GM19193 (cell line): Measurements from ENCODE around the gene PSEN1.

ENCODE experiments used
- POLR2A ChIP-seq: IDR thresholded peaks from 4 replicates; pipeline ENCODE4 v1.6.1; 2011; ENCODE audit not compliant: insufficient read depth, insufficient read length; ENCODE audit errors: extremely low read depth

Gene PSEN1

DNA sequence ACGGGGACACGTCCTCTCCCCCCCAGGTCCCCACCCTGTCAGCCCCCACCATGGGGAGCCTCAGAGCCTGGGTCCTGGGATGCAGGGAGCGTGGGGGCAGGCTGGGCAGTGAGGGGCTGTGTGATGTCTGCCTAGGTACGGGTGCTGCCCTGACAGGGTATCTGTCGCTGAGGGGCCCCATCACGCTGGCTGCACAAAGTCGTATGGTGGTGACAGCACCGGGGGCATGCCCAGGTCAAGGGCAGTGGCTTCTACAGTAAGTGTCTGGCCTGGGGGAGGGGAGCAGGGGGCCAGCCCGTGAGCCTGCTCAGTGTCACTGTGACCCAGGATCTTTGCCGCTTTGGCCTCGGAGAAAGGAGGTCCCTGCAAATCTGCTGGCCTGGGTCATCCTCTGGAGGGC, 124.3 kb downstream of the PSEN1 start:
- no peak for TF ChIP-seq POLR2A

DNA sequence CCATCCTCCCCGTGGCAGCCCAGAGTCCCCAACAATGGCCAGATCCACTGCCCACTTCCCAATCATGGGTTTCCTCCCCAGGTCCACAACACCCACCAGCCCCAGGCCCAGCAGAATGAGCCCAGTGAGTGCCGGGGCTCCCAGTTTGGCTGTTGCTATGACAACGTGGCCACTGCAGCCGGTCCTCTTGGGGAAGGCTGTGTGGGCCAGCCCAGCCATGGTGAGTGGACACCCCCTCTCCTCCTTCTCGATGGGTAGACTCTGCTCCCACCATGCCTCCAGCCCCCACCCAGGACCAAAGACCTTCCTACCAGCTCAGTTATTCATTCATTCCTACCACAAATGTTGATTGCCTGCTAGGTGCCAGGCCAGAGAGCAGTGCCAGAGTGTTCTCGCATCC, 124.8 kb downstream of the PSEN1 start:
- TF ChIP-seq POLR2A = no peak

DNA sequence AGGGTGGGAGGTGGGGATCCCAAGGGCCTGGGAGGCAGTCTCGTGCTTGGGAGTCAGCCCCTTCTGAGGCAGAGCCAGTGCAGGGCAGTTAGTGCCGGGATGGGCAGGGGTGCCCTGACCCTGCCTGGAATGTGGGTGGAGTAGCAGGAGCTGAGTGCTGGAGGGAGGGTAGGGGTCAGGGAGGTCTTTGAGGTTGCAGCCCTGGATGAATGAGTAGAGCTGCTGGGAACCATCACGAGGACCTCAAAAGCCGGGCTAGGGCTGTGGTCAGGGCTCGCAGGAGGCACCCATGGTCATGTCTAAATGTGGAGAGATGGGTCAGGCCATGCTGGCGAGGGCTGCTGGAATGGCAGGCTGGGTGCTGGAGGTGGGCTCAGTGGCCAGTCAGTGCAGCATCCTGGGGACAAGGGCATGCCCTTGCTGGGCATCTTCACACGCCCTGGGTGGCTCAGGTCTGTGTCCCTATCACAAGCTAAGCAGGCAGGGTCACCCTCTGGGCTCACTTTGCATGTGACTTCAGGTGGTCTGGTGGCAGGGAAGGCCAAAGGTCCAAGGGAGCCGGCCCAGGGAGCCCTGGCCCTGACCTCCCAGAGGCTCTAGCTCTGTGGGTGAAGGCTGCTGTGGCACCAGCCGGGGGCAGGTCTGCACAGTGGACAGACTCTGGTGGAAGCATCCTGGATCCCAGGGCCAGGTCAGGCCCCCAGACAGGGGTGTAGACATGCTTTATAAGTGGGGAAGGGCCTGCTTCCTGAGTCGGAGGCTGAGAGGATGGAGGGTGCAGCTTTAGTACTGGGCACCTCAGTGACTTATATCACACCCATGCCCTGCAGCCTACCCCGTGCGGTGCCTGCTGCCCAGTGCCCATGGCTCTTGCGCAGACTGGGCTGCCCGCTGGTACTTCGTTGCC, 125.5 kb downstream of the PSEN1 start:
- TF ChIP-seq POLR2A = no peak

DNA sequence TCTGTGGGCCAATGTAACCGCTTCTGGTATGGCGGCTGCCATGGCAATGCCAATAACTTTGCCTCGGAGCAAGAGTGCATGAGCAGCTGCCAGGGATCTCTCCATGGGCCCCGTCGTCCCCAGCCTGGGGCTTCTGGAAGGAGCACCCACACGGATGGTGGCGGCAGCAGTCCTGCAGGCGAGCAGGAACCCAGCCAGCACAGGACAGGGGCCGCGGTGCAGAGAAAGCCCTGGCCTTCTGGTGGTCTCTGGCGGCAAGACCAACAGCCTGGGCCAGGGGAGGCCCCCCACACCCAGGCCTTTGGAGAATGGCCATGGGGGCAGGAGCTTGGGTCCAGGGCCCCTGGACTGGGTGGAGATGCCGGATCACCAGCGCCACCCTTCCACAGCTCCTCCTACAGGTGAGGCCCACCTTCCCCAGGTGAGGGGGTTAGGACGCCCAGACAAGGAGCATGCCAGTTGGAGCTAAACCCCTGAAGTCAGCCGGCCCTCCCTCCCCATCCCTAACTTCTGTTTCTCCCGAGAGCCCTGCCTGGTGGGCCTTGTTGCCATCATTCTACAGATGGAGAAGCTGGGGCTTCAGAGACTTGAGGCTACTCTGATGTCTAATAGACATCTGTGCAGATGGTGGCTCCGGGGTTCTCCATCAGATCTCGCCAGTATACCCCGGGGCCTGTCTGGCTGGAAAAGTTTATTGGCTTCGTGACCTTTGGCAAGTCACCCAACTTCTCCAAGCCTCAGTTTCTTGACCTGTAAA, 126.3 kb downstream of the PSEN1 start:
- no peak for TF ChIP-seq POLR2A

DNA sequence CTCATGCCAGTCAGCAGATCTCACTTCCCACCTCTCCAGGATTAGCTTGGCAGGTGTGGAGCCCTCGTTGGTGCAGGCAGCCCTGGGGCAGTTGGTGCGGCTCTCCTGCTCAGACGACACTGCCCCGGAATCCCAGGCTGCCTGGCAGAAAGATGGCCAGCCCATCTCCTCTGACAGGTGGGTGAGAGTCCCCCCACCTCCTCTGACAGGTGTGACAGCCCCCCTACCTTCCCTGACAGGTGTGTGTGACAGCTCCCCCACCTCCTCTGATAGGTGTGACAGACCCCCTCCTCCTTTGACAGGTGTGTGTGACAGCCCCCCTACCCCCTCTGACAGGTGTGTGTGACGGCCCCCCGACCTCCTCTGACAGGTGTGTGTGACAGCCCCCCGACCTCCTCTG, 127.3 kb downstream of the PSEN1 start:
- no peak for TF ChIP-seq POLR2A

DNA sequence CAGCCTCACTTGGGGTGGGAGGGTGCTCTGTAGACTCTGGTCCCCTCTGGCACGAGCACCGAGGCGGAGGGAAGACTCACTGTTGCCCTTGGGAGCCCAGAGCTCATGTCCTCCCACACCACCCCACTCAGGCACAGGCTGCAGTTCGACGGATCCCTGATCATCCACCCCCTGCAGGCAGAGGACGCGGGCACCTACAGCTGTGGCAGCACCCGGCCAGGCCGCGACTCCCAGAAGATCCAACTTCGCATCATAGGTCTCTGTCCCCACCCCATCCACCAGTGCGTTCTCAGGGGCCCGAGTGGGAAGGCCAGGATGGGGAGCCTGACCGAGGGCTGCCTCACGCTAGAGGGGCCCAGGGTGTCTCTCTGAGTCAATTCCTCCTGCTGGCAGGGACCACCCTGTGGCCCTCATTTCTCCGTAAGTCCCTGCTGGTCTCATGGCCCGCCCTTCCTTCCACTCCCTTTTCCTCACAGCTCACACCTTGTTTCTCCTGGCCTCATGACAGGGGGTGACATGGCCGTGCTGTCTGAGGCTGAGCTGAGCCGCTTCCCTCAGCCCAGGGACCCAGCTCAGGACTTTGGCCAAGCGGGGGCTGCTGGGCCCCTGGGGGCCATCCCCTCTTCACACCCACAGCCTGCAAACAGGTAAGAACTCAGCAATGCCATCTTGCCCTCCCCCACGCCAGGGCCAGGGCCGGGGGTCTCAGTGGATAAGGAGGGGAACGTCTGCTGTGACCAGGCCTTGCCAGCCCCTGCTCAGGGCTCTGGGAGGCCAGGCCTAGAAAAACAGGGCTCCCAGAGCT, 128.0 kb downstream of the PSEN1 start:
- no peak for TF ChIP-seq POLR2A

DNA sequence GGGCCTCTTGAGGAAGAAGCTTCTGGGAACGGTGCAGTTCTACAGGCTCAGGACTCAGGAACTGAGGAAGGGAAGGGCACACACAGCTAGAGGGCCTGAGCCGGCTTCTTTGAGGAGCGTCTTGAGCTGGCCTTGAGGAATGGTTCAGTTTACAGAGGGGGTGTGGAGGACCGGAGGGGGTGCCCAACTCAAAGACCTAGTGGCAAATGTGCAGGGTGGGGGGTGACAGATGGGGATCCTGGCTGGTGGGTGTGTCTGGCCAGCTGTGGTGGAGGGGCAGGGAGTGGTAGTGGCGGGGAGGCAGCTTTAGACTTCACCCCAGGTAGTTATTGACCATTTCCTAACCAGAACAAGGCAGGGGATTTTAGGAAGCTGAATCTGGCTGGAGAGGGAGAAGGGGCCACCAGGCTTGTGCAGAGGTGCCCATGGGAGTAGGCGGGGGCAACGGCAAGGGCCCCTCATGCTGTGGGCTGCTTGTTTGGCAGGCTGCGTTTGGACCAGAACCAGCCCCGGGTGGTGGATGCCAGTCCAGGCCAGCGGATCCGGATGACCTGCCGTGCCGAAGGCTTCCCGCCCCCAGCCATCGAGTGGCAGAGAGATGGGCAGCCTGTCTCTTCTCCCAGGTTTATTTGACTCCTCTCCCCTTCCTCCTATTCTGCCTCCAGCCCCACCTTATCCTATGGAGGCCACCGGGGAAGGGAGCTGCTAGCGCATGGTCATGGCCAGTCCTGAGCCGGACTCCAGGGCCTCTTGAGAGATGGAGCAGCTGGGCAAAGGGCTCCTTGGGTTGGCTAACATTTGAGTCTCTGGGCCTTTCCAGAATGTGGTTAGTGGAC, 128.8 kb downstream of the PSEN1 start:
- TF ChIP-seq POLR2A = no peak

DNA sequence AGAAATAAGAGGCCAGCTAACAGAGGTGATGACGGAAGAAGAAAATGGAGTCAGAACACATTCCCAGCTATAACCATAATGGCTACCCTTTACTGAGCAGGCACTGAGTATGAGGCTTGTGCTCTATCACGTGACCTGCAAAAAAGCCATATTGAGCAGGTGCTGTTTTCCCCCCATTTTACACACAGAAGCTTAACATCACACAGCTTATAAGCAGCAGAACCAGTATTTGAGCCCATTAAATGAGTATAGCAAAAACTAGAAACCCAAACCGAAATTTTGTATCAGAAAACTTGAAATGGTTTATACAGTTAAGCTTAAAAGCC, 129.4 kb downstream of the PSEN1 start:
- TF ChIP-seq POLR2A = no peak

DNA sequence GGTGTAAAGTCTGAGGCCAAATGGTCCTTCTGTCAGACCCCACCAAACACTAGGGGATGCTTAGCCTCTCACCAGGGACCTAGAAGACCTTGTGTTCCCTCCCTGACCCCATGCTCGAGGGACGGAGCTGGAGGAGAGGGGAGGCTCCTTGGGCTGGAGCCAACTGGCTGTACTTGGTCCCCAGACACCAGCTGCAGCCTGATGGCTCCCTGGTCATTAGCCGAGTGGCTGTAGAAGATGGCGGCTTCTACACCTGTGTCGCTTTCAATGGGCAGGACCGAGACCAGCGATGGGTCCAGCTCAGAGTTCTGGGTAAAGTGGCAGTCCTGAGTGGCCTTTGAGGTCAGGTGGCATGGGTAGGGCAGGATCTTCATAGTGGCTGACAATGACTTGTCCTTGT, 130.0 kb downstream of the PSEN1 start:
- no peak for TF ChIP-seq POLR2A

DNA sequence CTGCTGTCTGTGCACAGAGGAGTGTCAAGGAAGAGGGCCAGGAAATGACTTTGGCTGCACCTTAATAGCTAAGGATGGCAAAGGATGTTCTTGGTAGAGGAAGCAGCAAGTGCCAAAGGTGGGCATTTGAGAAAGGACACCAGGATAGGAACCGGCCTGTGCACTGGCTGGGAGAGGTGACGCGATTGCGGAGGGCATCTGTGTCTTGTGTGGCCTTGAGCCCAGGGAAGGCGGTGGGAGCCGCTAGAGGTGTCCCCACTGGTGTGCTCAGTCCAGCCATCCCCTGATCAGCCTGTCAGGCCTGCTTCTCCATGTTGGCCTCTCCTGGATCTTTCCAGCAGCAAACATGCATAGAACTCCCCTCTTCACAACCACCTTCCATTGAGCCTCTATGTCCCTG, 131.2 kb downstream of the PSEN1 start:
- TF ChIP-seq POLR2A = no peak

DNA sequence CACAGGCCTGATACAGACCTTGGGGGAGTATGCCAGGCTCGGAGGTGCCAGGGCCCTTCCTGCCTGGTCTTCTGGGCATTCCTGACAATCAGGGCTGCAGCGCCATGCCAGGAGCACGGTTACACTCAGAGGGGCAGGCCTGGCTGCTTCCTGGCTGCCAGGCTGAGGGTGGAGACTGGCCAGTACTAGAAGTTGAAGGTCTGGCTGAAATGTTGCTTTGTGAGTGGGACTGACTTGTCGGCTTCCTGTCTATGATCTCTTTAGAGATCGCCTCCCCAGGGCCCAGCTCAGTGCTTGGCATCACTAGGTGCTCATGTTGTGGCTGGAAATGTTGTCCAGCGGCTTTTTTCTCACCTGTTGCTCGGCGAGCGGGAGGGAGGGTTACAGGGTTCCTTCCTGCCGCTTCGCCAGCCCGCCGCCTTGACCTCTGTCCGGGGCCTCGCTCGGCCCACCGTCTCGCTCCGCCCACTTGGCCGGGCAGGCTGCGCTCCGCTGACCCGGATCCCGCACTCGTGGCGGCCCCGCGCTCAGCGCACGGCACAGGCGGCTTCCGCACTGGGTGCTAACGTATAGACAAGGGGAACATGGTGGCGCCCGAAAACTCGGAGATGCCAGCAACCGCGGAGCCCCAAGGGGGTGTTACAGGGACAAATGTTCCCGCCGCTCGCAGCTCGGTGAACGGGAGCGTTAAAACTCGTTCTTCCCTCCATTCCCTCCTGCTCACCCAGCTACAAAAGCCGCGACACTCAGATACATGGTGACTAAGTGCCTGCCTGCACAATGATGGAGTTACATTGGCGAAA, 133.6 kb downstream of the PSEN1 start:
- peak; percentile 42 for TF ChIP-seq POLR2A

DNA sequence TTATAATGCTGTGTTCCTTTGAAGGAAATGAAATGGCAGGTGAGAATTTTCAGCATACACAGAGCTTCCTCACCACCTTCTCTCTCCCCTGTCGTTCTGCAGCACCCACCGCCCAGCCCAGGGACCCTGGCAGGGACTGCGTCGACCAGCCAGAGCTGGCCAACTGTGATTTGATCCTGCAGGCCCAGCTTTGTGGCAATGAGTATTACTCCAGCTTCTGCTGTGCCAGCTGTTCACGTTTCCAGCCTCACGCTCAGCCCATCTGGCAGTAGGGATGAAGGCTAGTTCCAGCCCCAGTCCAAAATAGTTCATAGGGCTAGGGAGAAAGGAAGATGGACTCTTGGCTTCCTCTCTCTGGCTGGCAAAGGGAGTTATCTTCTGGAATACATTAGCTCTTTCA, 136.1 kb downstream of the PSEN1 start:
- TF ChIP-seq POLR2A = no peak
